Activated CD4-positive, alpha-beta memory T cell treated with anti-CD3 and anti-CD28 coated beads for 36 hours (primary cell): ENCODE results near the gene IGFLR1. TPM values are rescaled to one million over a fixed set of nuclear protein-coding genes. Genes with fewer than 3 reads are reported as not detected.

Source experiments
- CTCF ChIA-PET: fragments of 350-600 bp; sonication (Branson Sonifier 250); formaldehyde crosslinking; loops from one replicate; lab custom pipeline; 2021; ENCODE audit warnings: antibody characterized with exemption, inconsistent platforms; lab: Charles Lee
- POLR2A ChIA-PET: fragments of 350-600 bp; sonication (Branson Sonifier 250); formaldehyde crosslinking; loops from one replicate; lab custom pipeline; 2021; ENCODE audit warnings: antibody characterized with exemption; lab: Charles Lee
- DNase-seq: peaks from one replicate; pipeline ENCODE4 v3.0.0-alpha.2; 2020
- H3K27ac Mint-ChIP-seq: one replicate; pipeline ENCODE4 v1.8.0; 2021; ENCODE audit warnings: mixed read lengths
- H3K27me3 Mint-ChIP-seq: one replicate; pipeline ENCODE4 v1.8.0; 2021; ENCODE audit warnings: mixed read lengths
- H3K36me3 Mint-ChIP-seq: one replicate; pipeline ENCODE4 v1.8.0; 2021; ENCODE audit warnings: mixed read lengths
- H3K4me1 Mint-ChIP-seq: one replicate; pipeline ENCODE4 v1.8.0; 2021; ENCODE audit warnings: low read depth, mixed read lengths
- H3K4me3 Mint-ChIP-seq: one replicate; pipeline ENCODE4 v1.8.0; 2021; ENCODE audit warnings: mild to moderate bottlenecking, mixed read lengths
- H3K9me3 Mint-ChIP-seq: one replicate; pipeline ENCODE4 v1.8.0; 2021; ENCODE audit warnings: mixed read lengths
- intact Hi-C: fragments of 100-400 bp; cut with micrococcal nuclease; formaldehyde crosslinking; loops from one replicate; pipeline ENCODE4 v1.15.1; 2023
- total RNA-seq, 2 experiments: library from RNA; stranded (reverse); gene quantifications; one replicate each; pipeline ENCODE4 v1.2.3, GENCODE V29; 2021

The IGFLR1 gene
- total RNA-seq, result 10 to 100 TPM; 90.1 to 92.8 TPM

- ChIA-PET POLR2A (interaction anchor here (0.7 to 4.3 kb wide), 5 partner anchors 17 to 40 kb away, joined by 3 to 45 read pairs (median 3); no protein-coding TSS in a partner anchor), CTCF (interaction anchor here (1.2 to 3.6 kb wide), 5 partner anchors 15 to 189 kb away, joined by 3 to 24 read pairs (median 5); no protein-coding TSS in a partner anchor)
- Mint-ChIP-seq H3K4me1 (peaks cover 39% of the 10 kb centered on the region), H3K9me3 (no peaks in the 10 kb centered on the region), H3K4me3 (peak within 1 kb of the TSS; percentile 93), H3K36me3 (peaks cover 35% of the 10 kb centered on the region), H3K27ac (peak within 1 kb of the TSS; percentile 98), H3K27me3 (no peaks in the 10 kb centered on the region)
- intact Hi-C loops, result loop anchor here (10.0 kb wide), 3 partner anchors 97 to 473 kb away; partner anchors contain the start of genes COX6B1, ETV2, OVOL3 and POLR2I
- peak; percentile 89 for DNase-seq
These were observed at the start of gene IGFLR1 for GRCh38 chr19:35742121-35742724. IGFLR1 (minus strand) TSS chr19:35742452; CDS start chr19:35741180, 1,272 bp downstream.

DNA sequence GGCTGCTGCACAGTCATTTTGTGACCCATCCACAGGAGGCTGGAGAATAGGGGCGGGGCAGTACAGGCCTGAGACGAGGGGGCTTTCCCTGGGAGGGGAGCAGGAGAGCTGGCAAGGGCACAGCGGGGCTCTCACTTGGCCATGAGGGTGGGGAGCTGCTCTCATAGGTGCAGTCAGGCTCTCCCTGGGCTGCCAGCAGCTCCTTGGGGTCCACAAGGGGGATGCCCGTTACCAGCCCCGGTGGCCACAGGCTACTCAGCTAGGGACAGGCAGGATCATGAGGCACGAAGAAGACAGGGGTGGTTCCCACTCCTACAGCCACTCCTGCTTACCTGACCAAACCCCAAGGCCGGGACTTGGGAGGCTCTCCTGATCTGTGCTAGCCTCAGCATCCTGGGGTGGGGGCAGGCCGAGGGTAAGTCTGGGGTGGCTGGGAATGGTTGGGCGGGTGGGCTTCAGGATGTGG, 49.6 kb upstream of the IGFLR1 start:
- CTCF ChIA-PET, result no interaction called here
- H3K9me3 Mint-ChIP-seq, result no peaks in the 10 kb centered on the region
- no peak overlapping the region for H3K4me3 Mint-ChIP-seq
- H3K27ac Mint-ChIP-seq, result no peak overlapping the region
- POLR2A ChIA-PET, result no interaction called here
- no peaks in the 10 kb centered on the region for H3K4me1 Mint-ChIP-seq
- peaks cover 11% of the 10 kb centered on the region for H3K27me3 Mint-ChIP-seq
- intact Hi-C loops, result no loop called here
- H3K36me3 Mint-ChIP-seq, result no peaks in the 10 kb centered on the region
- no peak for DNase-seq

GRCh38 chr19:35790981-35791813, 48.9 kb upstream of the IGFLR1 start:
- Mint-ChIP-seq H3K4me1 (no peaks in the 10 kb centered on the region), H3K9me3 (no peaks in the 10 kb centered on the region), H3K27ac (no peak overlapping the region), H3K27me3 (peaks cover 5% of the 10 kb centered on the region), H3K36me3 (no peaks in the 10 kb centered on the region), H3K4me3 (no peak overlapping the region)
- ChIA-PET POLR2A (no interaction called here), CTCF (no interaction called here)
- DNase-seq, result peak; percentile 36
- intact Hi-C loops, result no loop called here

- Mint-ChIP-seq H3K4me3 (no peak overlapping the region), H3K36me3 (no peaks in the 10 kb centered on the region), H3K4me1 (no peaks in the 10 kb centered on the region), H3K27ac (no peak overlapping the region), H3K9me3 (no peaks in the 10 kb centered on the region), H3K27me3 (no peaks in the 10 kb centered on the region)
- no peak for DNase-seq
- ChIA-PET POLR2A (interaction anchor here (0.5 to 0.6 kb wide), 2 partner anchors 14 to 28 kb away, joined by 3 to 4 read pairs; no protein-coding TSS in a partner anchor), CTCF (no interaction called here)
- intact Hi-C loops, result no loop called here
These were observed 48.0 kb upstream of the IGFLR1 start for GRCh38 chr19:35789978-35790944.

- H3K36me3 Mint-ChIP-seq, result no peaks in the 10 kb centered on the region
- no peaks in the 10 kb centered on the region for H3K4me1 Mint-ChIP-seq
- H3K9me3 Mint-ChIP-seq, result no peaks in the 10 kb centered on the region
- ChIA-PET CTCF (interaction anchor here (0.6 kb wide), 1 partner anchor 23 kb away, joined by 3 read pairs; the partner anchor contains the start of gene PRODH2), POLR2A (no interaction called here)
- H3K27me3 Mint-ChIP-seq, result no peaks in the 10 kb centered on the region
- no peak overlapping the region for H3K4me3 Mint-ChIP-seq
- intact Hi-C loops, result no loop called here
- H3K27ac Mint-ChIP-seq, result no peak overlapping the region
- no peak for DNase-seq
These were observed 47.1 kb upstream of the IGFLR1 start for GRCh38 chr19:35789195-35789977.

GRCh38 chr19:35788205-35788960, 46.1 kb upstream of the IGFLR1 start:
- ChIA-PET POLR2A (no interaction called here), CTCF (no interaction called here)
- no peak overlapping the region for H3K27ac Mint-ChIP-seq
- H3K4me3 Mint-ChIP-seq, result no peak overlapping the region
- H3K36me3 Mint-ChIP-seq, result no peaks in the 10 kb centered on the region
- intact Hi-C loops, result no loop called here
- DNase-seq, result no peak
- no peaks in the 10 kb centered on the region for H3K9me3 Mint-ChIP-seq
- no peaks in the 10 kb centered on the region for H3K4me1 Mint-ChIP-seq
- H3K27me3 Mint-ChIP-seq, result no peaks in the 10 kb centered on the region

GRCh38 chr19:35787227-35787799, 45.1 kb upstream of the IGFLR1 start:
- DNase-seq, result no peak
- Mint-ChIP-seq H3K27ac (no peak overlapping the region), H3K27me3 (no peaks in the 10 kb centered on the region), H3K4me1 (no peaks in the 10 kb centered on the region), H3K4me3 (no peak overlapping the region), H3K9me3 (no peaks in the 10 kb centered on the region), H3K36me3 (peaks cover 1% of the 10 kb centered on the region)
- ChIA-PET CTCF (no interaction called here), POLR2A (no interaction called here)
- intact Hi-C loops, result no loop called here

DNA sequence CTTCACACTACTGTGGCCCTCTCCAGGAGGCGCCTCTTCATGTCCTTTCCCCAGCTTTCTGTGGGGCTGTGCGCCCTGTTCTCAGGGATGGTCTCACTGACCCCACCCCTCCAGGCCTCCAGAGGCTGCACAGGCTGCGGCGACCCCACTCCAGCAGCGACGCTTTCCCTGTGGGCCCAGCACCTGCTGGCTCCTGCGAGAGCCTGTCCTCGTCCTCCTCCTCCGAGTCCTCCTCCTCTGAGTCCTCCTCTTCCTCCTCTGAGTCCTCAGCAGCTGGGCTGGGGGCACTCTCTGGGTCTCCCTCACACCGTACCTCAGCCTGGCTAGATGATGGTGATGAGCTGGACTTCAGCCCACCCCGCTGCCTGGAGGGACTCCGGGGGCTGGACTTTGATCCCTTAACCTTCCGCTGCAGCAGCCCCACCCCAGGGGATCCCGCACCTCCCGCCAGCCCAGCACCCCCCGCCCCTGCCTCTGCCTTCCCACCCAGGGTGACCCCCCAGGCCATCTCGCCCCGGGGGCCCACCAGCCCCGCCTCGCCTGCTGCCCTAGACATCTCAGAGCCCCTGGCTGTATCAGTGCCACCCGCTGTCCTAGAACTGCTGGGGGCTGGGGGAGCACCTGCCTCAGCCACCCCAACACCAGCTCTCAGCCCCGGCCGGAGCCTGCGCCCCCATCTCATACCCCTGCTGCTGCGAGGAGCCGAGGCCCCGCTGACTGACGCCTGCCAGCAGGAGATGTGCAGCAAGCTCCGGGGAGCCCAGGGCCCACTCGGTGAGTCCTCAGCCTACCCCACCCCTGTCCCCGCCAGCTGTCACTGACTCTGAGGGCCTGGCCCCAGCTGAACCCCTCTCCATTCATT, 44.3 kb upstream of the IGFLR1 start:
- ChIA-PET CTCF (no interaction called here), POLR2A (interaction anchor here (1.0 kb wide), 1 partner anchor 49 kb away, joined by 3 read pairs; no protein-coding TSS in a partner anchor)
- Mint-ChIP-seq H3K27ac (no peak overlapping the region), H3K9me3 (no peaks in the 10 kb centered on the region), H3K27me3 (no peaks in the 10 kb centered on the region), H3K36me3 (peaks cover 3% of the 10 kb centered on the region), H3K4me3 (no peak overlapping the region), H3K4me1 (no peaks in the 10 kb centered on the region)
- intact Hi-C loops, result no loop called here
- DNase-seq, result no peak

GRCh38 chr19:35785339-35785627, 43.0 kb upstream of the IGFLR1 start:
- no peak overlapping the region for H3K4me3 Mint-ChIP-seq
- no peaks in the 10 kb centered on the region for H3K27me3 Mint-ChIP-seq
- no peaks in the 10 kb centered on the region for H3K9me3 Mint-ChIP-seq
- no peaks in the 10 kb centered on the region for H3K4me1 Mint-ChIP-seq
- DNase-seq, result no peak
- CTCF ChIA-PET, result no interaction called here
- no peak overlapping the region for H3K27ac Mint-ChIP-seq
- intact Hi-C loops, result no loop called here
- POLR2A ChIA-PET, result no interaction called here
- H3K36me3 Mint-ChIP-seq, result peaks cover 3% of the 10 kb centered on the region
